Adrenal gland (tissue), 12 donors: ENCODE data around the gene ZNF823. TPM values are rescaled to one million over a fixed set of nuclear protein-coding genes. Genes with fewer than 3 reads are reported as not detected.
"Not testable (repeated sequence)": the region's sequence is repeated elsewhere in the genome, so short reads cannot be mapped to it uniquely, and the experiment has no call there.

Experiments
- DNase-seq, 7 donors: peaks; one replicate each; pipeline ENCODE4 v3.0.0-alpha.2; 2019 to 2020
- H3K27ac ChIP-seq, 5 donors: fragments of 200-600 bp; sonication (generic) in 4 of 5; 1 replicate in 3 of 5; 2 replicates in 2 of 5; pipeline versions ENCODE4 v1.5.1 to v1.8.0; 2016 to 2020; ENCODE audit warnings: mild to moderate bottlenecking in 1 of 5
- H3K27me3 ChIP-seq: fragments of 200-600 bp; 2 replicates; pipeline ENCODE4 v1.8.0; 2021
- H3K36me3 ChIP-seq, 2 donors: fragments of 200-600 bp; replicated peaks in 1 of 2; 1 replicate in 1 of 2; 2 replicates in 1 of 2; pipeline versions ENCODE4 v1.5.1 to v1.8.0; 2018 to 2022
- H3K4me1 ChIP-seq, 2 donors: fragments of 200-600 bp; replicated peaks in 1 of 2; 1 replicate in 1 of 2; 2 replicates in 1 of 2; pipeline versions ENCODE4 v1.5.1 to v1.8.0; 2018 to 2021
- H3K4me3 ChIP-seq, 4 donors: fragments of 200-600 bp; sonication (generic) in 3 of 4; one replicate each; pipeline ENCODE4 v1.5.1; 2016 to 2018
- H3K9me3 ChIP-seq, 3 donors: fragments of 200-600 bp; sonication (generic) in 1 of 3; replicated peaks in 1 of 3; 1 replicate in 2 of 3; 2 replicates in 1 of 3; pipeline versions ENCODE4 v1.5.1 to v1.8.0; 2016 to 2021
- CTCF ChIP-seq, 6 experiments: fragments of 450-650 bp in 4 of 6; fragments of 200-600 bp in 2 of 6; sonication (generic) in 1 of 6; IDR thresholded peaks; 1 replicate in 5 of 6; 2 replicates in 1 of 6; pipeline versions ENCODE4 v1.5.1 to v1.8.0; 2016 to 2021; ENCODE audit warnings: antibody characterized with exemption in 6 of 6, mild to moderate bottlenecking in 2 of 6, moderate library complexity in 1 of 6
- POLR2A ChIP-seq, 2 donors: fragments of 450-650 bp; IDR thresholded peaks; one replicate each; pipeline ENCODE4 v1.6.1; 2017; ENCODE audit warnings: antibody characterized with exemption in 2 of 2, mild to moderate bottlenecking in 2 of 2, moderate library complexity in 1 of 2
- WGBS, 4 donors: extraction: QIAGEN DNeasy Blood & Tissue Kit in 2 of 4; methylation state at CpG; one replicate each; pipeline versions ENCODE4 v1.1.5 to v1.1.7; 2013 to 2017; 5-methylcytosine and 5-hydroxymethylcytosine counted together
- intact Hi-C, 2 donors: fragments of 100-400 bp; cut with DNase I; formaldehyde crosslinking; loops; one replicate each; pipeline versions ENCODE4 v1.14.1 to v1.15.0; 2022 to 2023
- polyA plus RNA-seq, 3 donors: library from polyadenylated mRNA; stranded (reverse); fragments of 200-250 nt in 2 of 3; fragments of 350-450 nt in 1 of 3; fragmentation: Illumina TruSeq in 1 of 3; extraction: RNeasy Lipid Tissue Mini Kit (QIAGEN cat#74804) in 1 of 3; gene quantifications; one replicate each; pipeline ENCODE4 v1.2.3, GENCODE V29; 2013 to 2014
- total RNA-seq, 9 donors: library from RNA; depleted of rRNA in 4 of 9; stranded (reverse); fragments of >200 nt in 4 of 9; fragments of 120-200 nt in 1 of 9; fragmentation: NEBNext Ultra II Directional in 1 of 9; extraction: Animal tissue kit (Norgen Biotek cat#: 25700) in 1 of 9; gene quantifications; one replicate each; pipeline versions ENCODE4 v1.1.0 to v1.2.4, GENCODE V29; 2013 to 2023
- donor health status: healthy with polysubstance abuse.
- donor health status: Bipolar disorder and iron deficiency.
- donor health status: DM: yes; HTN: yes; CAD: no.
- donor health status: DM: no; HTN: no; CAD: no.
- donor health status: DM: no; HTN: no; CAD: no.
- donor health status: DM: yes; HTN: yes; CAD: no.

The ZNF823 gene
- total and polyA plus RNA-seq, 12 donors = 2.6 to 9.1 (median 4.1) TPM

GRCh38 chr19:11684987-11685675 is 53.6 kb downstream of the ZNF823 start:
- DNase-seq = no peak
- no peaks in the 10 kb centered on the region for H3K4me1 ChIP-seq
- no peaks in the 10 kb centered on the region for H3K27me3 ChIP-seq
- no peak overlapping the region for H3K4me3 ChIP-seq
- peaks cover 0 to 20% (median 0%) of the 10 kb centered on the region in 3 donors for H3K9me3 ChIP-seq
- intact Hi-C loops = no loop called here
- no peaks in the 10 kb centered on the region for H3K36me3 ChIP-seq
- TF ChIP-seq CTCF (IDR thresholded peaks at IDR 0.05) = no peak
- no peak for TF ChIP-seq POLR2A (IDR thresholded peaks at IDR 0.05)
- no peak overlapping the region for H3K27ac ChIP-seq
- WGBS, 4 donors = 79 to 90% (median 85%) methylated on average over 3 of the region's 3 CpGs

- no peak for TF ChIP-seq POLR2A (IDR thresholded peaks at IDR 0.05)
- no peak for TF ChIP-seq CTCF (IDR thresholded peaks at IDR 0.05)
- intact Hi-C loops = no loop called here
- Histone ChIP-seq H3K27me3 (no peaks in the 10 kb centered on the region), H3K4me1 (no peaks in the 10 kb centered on the region), H3K4me3 (no peak overlapping the region), H3K27ac (no peak overlapping the region), H3K36me3 (no peaks in the 10 kb centered on the region), H3K9me3 (peaks cover 0 to 15% (median 0%) of the 10 kb centered on the region in 3 donors)
- DNase-seq = no peak
- WGBS, 4 donors = 91 to 97% (median 95%) methylated on average over 2 of the region's 2 CpGs
These were observed 58.0 kb downstream of the ZNF823 start for GRCh38 chr19:11680689-11681302.

- Histone ChIP-seq H3K4me1 (peaks cover 0 to 7% of the 10 kb centered on the region in 2 donors), H3K4me3 (no peak overlapping the region), H3K36me3 (no peaks in the 10 kb centered on the region), H3K27me3 (no peaks in the 10 kb centered on the region), H3K27ac (no peak overlapping the region), H3K9me3 (peaks cover 0 to 5% (median 0%) of the 10 kb centered on the region in 3 donors)
- no peak for DNase-seq
- 91 to 100% (median 99%) methylated on average over 1 of the region's 1 CpG for WGBS, 4 donors
- TF ChIP-seq CTCF (IDR thresholded peaks at IDR 0.05) (no peak), POLR2A (IDR thresholded peaks at IDR 0.05) (no peak)
- intact Hi-C loops = no loop called here
These were observed 60.2 kb downstream of the ZNF823 start for GRCh38 chr19:11678504-11678903.

GRCh38 chr19:11676661-11677600 is 61.8 kb downstream of the ZNF823 start:
- intact Hi-C loops, H3K27ac ChIP-seq, H3K9me3 ChIP-seq, H3K36me3 ChIP-seq, DNase-seq, H3K4me3 ChIP-seq, H3K4me1 ChIP-seq, H3K27me3 ChIP-seq: not testable (repeated sequence)
- 93 to 98% (median 95%) methylated on average over 9 to 40 of the region's 47 CpGs for WGBS, 4 donors
